GM21367 (cell line): Measurements from ENCODE around the gene ZC3HAV1L.
"Not testable (repeated sequence)": the region's sequence is repeated elsewhere in the genome, so short reads cannot be mapped to it uniquely, and the experiment has no call there.

Experiments used
- ATAC-seq: cut with Tn5 transposase; IDR thresholded peaks from one replicate; pipeline ENCODE4 v1.9.1; 2021; ENCODE audit not compliant: unreplicated experiment

Gene ZC3HAV1L

DNA sequence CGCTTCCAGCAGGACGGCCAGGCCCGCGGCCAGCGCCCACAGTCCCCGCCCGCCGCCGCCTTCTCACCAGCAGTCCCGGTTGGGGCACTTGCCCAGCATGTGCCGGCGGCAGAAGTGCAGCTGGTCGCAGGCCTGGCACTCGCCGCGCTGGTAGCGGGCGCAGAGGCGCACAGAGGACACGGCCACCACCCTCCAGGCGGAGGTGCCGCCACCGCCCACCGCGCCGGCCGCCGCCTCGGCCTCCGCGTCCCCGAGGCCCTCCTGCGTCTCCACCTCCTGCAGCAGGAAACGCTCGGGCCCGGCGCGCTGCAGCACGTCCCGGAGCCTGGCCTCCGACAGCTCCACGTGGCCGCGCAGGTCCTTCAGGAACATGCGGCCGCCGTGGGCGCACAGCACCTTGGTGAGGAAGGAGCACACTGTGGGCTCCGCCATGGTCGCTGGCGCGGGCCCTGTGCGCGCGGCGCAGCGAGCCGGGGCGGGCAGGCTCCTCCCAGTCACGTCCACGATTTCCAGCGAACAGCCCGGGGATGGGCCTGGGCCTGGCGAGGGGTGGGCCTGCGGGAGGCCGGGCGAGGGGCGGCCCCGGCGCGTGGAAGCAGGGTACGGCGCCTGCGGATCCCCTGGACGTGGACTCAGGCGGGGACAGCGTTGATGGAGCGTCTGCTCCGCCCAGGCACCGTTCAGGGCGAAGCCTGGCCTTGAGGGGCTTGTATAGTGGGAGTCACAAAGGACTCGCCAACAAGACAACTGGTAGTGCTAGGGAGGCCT lies at the start of gene ZC3HAV1L:
Gene ZC3HAV1L (minus strand): TSS at position 457 of the 768 bp plus-strand sequence. CDS start 25 bp downstream, at position 432.
- ATAC-seq: peak; percentile 79

DNA sequence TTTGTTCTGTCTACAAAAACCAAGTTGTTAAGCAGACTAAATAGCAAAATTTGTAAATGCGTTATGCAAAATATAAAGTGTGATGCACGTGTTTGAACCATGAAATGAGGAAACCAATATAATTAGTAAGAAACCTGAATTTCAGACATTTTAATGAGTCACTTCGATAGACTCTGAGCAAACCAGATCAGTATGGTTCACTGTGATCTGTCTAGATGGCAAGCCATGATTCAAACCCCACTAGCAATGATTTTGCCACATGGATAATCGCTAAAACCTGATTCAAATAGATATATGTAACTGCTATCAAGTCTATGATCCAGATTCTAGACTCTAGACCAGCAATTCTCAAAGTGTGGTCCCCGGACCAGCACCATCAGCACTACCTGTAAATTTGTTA lies 48.9 kb upstream of the ZC3HAV1L start:
- no peak for ATAC-seq

DNA sequence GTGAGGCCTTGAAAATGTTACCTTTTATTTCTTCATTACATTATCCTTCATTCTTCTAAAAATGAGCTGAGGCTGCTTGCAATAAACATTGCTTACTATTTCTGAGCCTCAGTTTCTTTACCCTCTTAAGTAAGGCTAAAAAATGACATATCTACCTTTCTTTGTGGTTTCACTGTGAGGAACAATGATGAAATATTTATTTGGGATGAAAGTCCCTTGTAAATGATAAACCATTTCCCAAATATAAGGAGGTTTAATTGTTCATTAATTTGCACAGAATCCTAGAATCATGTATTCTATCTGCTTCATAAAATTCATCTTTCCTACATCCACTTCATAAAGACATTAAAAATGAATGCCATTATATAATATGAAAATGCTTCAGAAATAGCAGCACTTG lies 45.7 kb upstream of the ZC3HAV1L start:
- ATAC-seq: no peak

DNA sequence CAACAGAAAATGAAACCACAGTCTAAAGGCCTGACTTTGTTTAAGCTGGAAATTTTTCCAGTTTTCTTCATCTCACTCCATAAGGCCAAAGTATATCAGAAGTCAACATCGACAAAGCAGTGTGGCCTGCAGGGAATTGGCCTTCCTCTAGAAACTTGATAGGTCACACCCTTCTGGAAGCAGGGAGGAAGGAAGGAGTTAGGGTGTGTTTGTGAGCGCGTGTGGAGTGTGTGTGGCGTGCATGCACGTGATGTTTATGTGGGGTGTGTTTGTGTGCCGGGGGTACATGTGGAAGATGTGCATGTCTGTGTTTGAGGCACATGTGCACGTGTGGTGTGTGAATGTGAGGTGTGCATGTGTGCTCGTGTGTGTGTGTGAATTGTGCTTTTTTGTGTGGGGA lies 45.1 kb upstream of the ZC3HAV1L start:
- no peak for ATAC-seq

GRCh38 chr7:139079861-139080260 lies 44.0 kb upstream of the ZC3HAV1L start:
- no peak for ATAC-seq

DNA sequence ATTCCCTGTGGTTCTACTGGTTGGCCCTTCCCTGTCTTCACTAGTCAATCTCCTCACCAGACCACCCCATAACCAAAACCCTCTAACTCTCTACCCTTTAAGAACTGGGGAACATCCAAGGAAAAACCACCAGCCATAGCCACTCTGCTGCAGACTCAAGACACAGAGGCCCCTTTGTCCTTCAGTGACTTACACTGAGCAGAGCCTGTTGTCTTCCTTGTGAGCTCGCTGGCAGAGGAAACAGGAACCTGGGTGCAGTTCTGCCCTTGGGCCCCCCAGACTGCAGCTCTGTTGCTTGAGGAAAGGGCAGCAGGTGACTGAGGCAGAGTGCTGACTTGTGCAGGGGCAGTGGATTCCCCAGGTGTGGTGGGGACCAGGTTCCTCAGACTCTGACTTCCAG lies 43.1 kb upstream of the ZC3HAV1L start:
- ATAC-seq: no peak

GRCh38 chr7:139078399-139078798 lies 42.6 kb upstream of the ZC3HAV1L start:
- no peak for ATAC-seq

- ATAC-seq: not testable (repeated sequence)
Measured at GRCh38 chr7:139077706-139078105, 41.9 kb upstream of the ZC3HAV1L start.

DNA sequence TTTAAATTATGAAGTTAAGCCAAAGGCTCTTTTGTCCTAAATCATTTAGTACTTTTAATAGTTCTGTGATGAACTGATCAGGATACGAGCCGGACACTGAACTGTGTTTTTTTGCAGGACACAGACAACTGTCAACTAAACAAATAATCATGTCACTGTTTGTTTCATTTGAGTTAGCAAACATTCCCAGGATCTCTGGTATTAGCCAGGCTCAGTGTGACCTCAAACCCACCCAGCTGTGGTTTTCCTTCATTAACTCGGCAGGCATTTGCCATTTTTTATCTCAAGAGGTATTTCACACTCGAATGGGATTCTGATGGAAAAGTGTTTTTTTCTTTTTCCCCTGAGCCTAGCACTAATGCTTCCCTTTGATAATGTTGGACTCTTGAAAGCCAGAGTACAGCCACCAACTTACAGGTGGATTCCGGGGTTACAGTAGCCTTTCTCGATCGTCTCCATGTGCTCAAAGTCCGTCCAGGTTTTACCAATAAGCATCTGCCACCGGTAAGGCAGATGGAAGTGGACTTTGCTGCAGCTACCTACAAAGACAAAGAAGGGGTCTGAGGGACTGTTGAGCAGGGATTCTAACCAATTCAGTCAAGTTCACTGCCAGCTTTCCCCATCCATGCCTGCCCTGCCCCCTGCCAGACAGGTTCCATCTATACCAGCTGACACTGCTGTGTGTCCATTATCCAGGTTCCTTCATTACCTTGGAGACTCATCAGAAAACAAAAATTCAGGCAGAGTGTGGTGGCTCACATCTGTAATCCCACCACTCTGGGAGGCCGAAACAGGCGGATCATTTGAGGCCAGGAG lies 40.2 kb upstream of the ZC3HAV1L start:
- no peak for ATAC-seq

- ATAC-seq: peak; percentile 88
Measured at GRCh38 chr7:139075031-139075652, 39.3 kb upstream of the ZC3HAV1L start.

GRCh38 chr7:139072796-139073195 lies 37.0 kb upstream of the ZC3HAV1L start:
- no peak for ATAC-seq

- ATAC-seq: no peak
Measured at GRCh38 chr7:139071680-139072079, 35.8 kb upstream of the ZC3HAV1L start.

- no peak for ATAC-seq
Measured at GRCh38 chr7:139068544-139069399, 32.9 kb upstream of the ZC3HAV1L start.

GRCh38 chr7:139066315-139066714 lies 30.5 kb upstream of the ZC3HAV1L start:
- ATAC-seq: no peak

DNA sequence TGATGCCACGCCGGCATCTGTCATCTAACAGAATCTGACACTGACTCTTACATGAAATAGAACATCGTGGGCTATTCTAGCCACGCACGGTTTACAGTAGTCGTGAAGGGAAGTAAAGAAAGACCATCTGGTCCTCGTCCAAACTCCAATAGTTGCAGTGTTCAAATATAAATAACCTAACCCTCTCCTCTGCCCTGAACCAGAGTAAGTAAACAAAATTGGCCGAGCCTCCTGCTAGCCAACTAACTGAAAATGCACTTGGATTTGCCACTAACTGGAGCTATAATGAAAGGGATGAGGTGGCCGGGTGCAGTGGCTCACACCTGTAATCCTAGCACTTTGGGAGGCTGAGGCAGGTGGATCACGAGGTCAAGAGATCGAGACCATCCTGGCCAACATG lies 29.5 kb upstream of the ZC3HAV1L start:
- no peak for ATAC-seq

- no peak for ATAC-seq
Measured at GRCh38 chr7:139061416-139061815, 25.6 kb upstream of the ZC3HAV1L start.

- ATAC-seq: no peak
Measured at GRCh38 chr7:139060695-139061237, 24.9 kb upstream of the ZC3HAV1L start.

GRCh38 chr7:139059905-139060304 lies 24.1 kb upstream of the ZC3HAV1L start:
- no peak for ATAC-seq

DNA sequence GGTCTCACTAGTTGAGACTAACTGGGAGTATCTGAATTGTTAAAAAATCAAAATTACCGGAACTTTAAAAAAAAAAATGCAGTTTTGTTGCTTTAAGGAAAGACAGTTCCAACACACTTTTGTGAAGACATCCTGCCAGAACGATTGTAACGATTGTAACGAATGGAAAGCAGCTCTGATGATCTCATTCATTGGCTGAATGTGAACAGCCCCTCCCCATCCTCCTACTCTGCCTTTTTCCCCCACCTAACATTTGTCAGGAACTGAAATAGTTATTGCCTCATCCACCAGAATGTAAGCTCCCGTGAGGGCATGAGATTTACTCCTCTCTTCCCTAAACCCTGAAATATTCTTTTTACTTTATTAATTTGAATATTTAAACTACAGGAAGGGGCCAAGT lies 23.1 kb upstream of the ZC3HAV1L start:
- no peak for ATAC-seq

DNA sequence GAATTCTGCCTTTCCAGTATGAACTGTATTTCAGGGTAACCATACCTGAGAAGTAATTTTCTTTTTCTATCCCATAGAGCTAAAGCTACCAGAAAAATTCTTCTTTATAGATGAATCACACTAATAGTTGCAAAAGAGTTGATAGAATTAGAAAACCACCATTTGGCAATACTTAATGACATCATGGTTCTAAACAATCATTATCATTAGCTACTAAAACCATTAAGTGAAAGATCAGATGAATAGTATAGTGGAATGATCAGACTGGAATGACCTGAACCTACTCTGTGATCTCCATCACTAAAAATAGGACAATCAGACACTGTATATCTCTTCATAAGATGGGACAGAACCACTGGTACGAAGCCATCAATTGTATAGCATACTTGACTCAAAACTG lies 19.8 kb upstream of the ZC3HAV1L start:
- ATAC-seq: no peak

DNA sequence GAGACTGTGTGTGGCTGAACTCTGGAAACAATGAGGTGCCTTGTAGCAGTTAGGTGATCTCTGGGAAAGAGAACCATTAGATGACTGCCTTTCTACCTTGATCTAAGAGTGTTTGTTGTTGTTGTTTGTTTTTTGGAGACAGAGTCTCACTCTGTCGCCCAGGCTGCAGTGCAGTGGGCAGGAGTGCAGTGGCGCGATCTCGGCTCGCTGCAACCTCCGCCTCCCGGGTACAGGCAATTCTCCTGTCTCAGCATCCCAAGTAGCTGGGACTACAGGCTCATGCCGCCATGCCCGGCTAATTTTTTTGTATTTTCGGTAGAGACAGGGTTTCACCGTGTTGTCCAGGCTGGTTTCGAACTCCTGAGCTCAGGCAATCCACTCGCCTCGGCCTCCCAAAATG lies 18.8 kb upstream of the ZC3HAV1L start:
- ATAC-seq: not testable (repeated sequence)
